ENCODE results near the gene C19orf53.

Gene C19orf53

DNA sequence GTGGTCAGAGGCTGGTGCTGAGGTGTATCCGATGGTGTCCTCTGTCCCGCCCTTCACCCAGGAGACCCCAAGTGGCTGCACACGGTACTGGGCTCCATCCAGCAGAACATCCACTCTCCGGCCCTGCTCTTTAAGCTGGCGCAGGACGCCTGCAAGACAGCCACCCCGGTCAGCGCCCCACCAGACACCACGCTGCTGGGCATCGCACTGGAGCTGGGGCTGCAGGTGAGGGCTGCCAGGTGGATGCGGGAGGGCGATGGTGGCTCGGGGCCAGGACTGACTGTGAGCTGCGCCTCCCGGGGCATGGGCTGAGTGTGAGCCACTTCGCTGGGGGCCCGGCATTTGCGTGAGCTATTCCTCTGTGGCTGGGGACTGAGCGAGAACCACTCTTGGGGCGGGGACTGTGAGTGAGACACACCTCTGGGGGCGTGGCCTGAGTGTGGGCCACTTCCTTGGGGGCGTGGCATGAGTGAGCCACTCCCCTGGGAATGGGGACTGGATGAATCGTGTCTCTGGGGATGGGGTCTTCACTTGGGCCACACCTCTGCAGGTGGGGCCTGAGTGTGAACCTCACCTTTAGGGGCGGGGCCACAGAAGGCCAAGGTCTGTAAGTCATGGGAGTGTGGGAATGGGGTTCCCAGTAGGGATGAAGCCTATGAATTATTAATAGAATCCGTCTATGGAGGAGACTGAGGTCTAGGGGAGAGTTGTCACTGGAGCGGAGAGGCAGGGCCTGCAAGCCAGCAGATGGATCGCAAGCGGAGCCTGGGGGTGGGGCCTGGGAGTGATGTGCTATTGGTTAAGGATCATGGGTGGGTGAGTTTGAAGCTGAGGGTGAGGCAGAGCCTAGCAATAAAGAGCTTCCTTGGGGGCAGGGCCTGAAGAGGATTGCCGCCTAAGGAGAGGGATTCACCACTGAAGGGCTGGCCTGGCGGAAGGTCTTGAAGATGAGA, 51.5 kb downstream of the C19orf53 start:
- H3K4me3 ChIP-seq (ENCODE audit: low read length) = no peak overlapping the region
- TF ChIP-seq, protein P1, sequence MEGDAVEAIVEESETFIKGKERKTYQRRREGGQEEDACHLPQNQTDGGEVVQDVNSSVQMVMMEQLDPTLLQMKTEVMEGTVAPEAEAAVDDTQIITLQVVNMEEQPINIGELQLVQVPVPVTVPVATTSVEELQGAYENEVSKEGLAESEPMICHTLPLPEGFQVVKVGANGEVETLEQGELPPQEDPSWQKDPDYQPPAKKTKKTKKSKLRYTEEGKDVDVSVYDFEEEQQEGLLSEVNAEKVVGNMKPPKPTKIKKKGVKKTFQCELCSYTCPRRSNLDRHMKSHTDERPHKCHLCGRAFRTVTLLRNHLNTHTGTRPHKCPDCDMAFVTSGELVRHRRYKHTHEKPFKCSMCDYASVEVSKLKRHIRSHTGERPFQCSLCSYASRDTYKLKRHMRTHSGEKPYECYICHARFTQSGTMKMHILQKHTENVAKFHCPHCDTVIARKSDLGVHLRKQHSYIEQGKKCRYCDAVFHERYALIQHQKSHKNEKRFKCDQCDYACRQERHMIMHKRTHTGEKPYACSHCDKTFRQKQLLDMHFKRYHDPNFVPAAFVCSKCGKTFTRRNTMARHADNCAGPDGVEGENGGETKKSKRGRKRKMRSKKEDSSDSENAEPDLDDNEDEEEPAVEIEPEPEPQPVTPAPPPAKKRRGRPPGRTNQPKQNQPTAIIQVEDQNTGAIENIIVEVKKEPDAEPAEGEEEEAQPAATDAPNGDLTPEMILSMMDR (IDR thresholded peaks at IDR 0.05; ENCODE audit: insufficient read depth, low read depth, low read length, missing control alignments) = peak; percentile 8
- peak; percentile 63 for DNase-seq (ENCODE audit: low read depth)

DNA sequence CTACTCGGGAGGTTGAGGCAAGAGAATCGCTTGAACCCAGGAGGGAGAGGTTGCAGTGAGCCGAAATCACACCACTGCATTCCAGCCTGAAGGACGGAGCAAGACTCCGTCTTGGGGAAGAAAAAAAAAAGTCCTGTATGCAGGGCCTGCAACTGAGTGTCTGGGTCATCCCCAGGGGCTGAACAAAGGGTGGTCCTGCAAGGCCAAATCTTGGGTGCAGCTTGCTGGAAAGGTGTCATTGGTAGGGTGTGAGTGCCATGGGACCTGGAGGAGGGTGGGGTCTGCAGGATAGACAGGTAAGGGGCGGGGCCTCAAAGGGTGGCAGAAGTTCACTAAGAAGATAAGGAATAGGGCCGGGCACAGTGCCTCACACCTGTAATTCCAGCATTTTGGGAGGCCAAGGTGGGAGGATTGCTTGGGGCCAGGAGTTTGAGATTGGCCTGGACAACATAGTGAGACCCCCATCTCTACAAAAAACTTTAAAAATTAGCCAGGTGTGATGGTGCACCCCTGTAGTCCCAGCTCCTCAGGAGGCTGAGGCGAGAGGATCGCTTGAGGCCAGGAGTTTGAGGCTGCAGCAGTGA, 52.5 kb downstream of the C19orf53 start:
- DNase-seq (ENCODE audit: low read depth) = no peak
- TF ChIP-seq, protein P1 (IDR thresholded peaks at IDR 0.05; ENCODE audit: insufficient read depth, low read depth, low read length, missing control alignments) = no peak
- no peak overlapping the region for H3K4me3 ChIP-seq (ENCODE audit: low read length)

DNA sequence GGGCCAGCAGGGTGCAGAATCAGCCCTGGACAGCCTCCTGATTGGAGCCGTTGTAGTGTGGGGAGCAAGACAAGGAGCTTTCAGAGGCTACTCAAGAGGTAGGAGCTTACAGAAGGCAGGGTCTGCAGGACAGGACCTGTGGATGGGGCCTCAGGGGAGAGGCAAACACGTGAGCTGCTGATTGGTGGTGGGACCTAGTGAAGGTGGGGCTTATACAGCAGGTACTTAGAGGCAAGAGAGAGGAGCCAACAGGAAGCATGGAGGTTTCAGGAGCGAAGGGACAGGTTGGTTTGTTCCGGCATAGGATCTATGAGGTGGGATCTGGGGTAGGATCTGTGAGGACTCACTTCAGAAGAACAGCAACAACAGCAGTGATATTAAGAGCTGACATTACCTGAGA, 53.4 kb downstream of the C19orf53 start:
- peak; percentile 51 for DNase-seq (ENCODE audit: low read depth)
- no peak overlapping the region for H3K4me3 ChIP-seq (ENCODE audit: low read length)
- TF ChIP-seq, protein P1 (IDR thresholded peaks at IDR 0.05; ENCODE audit: insufficient read depth, low read depth, low read length, missing control alignments) = no peak
